Measurements from ENCODE around the gene PTPRN2. TPM values are rescaled to one million over a fixed set of nuclear protein-coding genes. Genes with fewer than 3 reads are reported as not detected.

PTPRN2 gene
- polyA plus RNA-seq, 2 donors = 0.37 to 0.40 TPM

DNA sequence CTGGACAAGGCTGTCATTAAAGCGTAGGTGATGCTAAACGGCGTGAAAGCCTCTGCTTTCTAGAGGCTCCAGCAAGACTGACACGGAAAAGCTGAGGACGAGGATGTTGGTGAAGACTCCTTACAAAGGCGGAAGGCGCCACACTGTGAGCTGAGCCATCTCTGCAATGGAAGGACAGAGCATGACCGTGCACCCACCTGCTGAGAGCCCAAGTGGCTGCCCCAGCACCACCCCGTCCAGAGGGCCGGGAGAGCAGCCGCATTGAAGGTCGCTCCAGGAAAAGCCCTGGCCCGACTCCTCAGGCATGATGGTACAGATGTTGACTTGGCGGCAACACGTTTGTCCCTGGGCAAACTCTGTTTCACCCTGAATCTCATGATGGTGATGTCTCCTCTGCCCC, 758.1 kb downstream of the PTPRN2 start:
- WGBS, 2 donors = 86 to 90% methylated on average over 15 of the region's 15 CpGs
- H3K4me3 ChIP-seq (ENCODE audit: low read depth in 1 of 2, low read length in 2 of 2) = no peak overlapping the region
- no peaks in the 10 kb centered on the region for H3K27me3 ChIP-seq (ENCODE audit: control insufficient read depth in 1 of 2, insufficient read depth in 2 of 2, low read length in 2 of 2)
- no peaks in the 10 kb centered on the region for H3K36me3 ChIP-seq (ENCODE audit: control insufficient read depth in 2 of 2, insufficient read depth in 2 of 2, low read length in 1 of 2)
- no peaks in the 10 kb centered on the region for H3K9me3 ChIP-seq (ENCODE audit: control insufficient read depth in 2 of 2, insufficient read depth in 1 of 2, low read depth in 1 of 2, low read length in 1 of 2)
- no peaks in the 10 kb centered on the region for H3K4me1 ChIP-seq (ENCODE audit: control insufficient read depth in 2 of 2, insufficient read depth in 2 of 2, low read length in 1 of 2)
- no peak overlapping the region for H3K27ac ChIP-seq (ENCODE audit: low read depth in 2 of 2, low read length in 1 of 2)

DNA sequence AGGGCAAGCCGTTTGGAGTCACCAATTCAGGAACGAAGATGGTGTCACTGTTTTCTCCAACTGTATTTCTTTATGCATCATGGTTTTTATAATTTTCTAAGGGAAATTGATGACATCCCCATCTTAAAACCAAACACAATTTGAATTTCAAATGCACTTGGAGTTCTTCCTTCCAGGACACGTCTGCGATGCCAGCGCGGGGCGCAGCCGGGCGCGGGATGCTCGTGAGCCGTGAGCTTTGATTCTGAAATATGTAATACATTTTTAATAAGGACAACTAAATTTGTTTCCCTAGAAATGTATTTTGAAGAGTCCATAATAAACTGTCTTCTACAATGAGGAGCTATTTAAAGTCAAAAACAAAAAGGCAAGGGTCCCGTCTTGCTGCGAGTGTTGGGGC, 758.7 kb downstream of the PTPRN2 start:
- no peaks in the 10 kb centered on the region for H3K36me3 ChIP-seq (ENCODE audit: control insufficient read depth in 2 of 2, insufficient read depth in 2 of 2, low read length in 1 of 2)
- H3K27ac ChIP-seq (ENCODE audit: low read depth in 2 of 2, low read length in 1 of 2) = no peak overlapping the region
- H3K4me3 ChIP-seq (ENCODE audit: low read depth in 1 of 2, low read length in 2 of 2) = no peak overlapping the region
- no peaks in the 10 kb centered on the region for H3K27me3 ChIP-seq (ENCODE audit: control insufficient read depth in 1 of 2, insufficient read depth in 2 of 2, low read length in 2 of 2)
- no peaks in the 10 kb centered on the region for H3K4me1 ChIP-seq (ENCODE audit: control insufficient read depth in 2 of 2, insufficient read depth in 2 of 2, low read length in 1 of 2)
- 94 to 95% methylated on average over 14 of the region's 14 CpGs for WGBS, 2 donors
- no peaks in the 10 kb centered on the region for H3K9me3 ChIP-seq (ENCODE audit: control insufficient read depth in 2 of 2, insufficient read depth in 1 of 2, low read depth in 1 of 2, low read length in 1 of 2)

DNA sequence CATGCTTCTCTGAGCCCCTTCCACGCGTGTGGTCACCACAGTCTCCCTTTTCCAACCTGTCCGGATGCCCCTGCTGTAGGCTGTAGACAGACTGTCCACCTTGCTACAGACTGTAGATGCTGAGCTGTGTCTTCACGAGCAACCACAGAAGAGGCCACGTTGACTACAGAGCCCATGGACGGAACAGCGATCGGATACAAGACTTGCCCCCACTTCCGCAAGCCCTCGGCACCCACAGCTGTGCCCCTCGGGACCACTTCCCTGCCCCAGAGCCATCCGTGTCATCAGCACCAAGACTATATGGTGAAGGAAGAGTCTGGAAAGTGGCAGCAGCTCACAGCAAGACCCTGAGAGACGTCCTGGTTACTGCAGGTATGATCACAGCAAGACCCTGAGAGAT, 759.4 kb downstream of the PTPRN2 start:
- no peaks in the 10 kb centered on the region for H3K4me1 ChIP-seq (ENCODE audit: control insufficient read depth in 2 of 2, insufficient read depth in 2 of 2, low read length in 1 of 2)
- no peak overlapping the region for H3K27ac ChIP-seq (ENCODE audit: low read depth in 2 of 2, low read length in 1 of 2)
- WGBS, 2 donors = 91% methylated on average over 13 of the region's 13 CpGs
- H3K4me3 ChIP-seq (ENCODE audit: low read depth in 1 of 2, low read length in 2 of 2) = no peak overlapping the region
- no peaks in the 10 kb centered on the region for H3K36me3 ChIP-seq (ENCODE audit: control insufficient read depth in 2 of 2, insufficient read depth in 2 of 2, low read length in 1 of 2)
- no peaks in the 10 kb centered on the region for H3K9me3 ChIP-seq (ENCODE audit: control insufficient read depth in 2 of 2, insufficient read depth in 1 of 2, low read depth in 1 of 2, low read length in 1 of 2)
- no peaks in the 10 kb centered on the region for H3K27me3 ChIP-seq (ENCODE audit: control insufficient read depth in 1 of 2, insufficient read depth in 2 of 2, low read length in 2 of 2)

DNA sequence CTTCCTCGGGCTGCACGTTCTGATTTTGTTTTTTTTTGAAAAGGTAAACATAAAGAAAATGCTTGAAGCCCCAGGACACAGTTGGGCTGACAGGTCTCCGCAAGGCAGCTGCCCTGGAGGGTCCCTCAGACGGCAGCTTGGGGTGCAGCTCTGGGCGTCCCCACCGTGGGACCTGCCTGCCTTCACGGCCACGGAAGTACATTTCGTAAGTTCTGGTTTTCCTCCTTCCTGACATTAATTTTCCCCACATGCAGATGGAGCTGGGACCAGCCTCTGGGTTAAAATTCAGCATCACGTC, 759.8 kb downstream of the PTPRN2 start:
- Histone ChIP-seq H3K27ac (ENCODE audit: low read depth in 2 of 2, low read length in 1 of 2) (no peak overlapping the region), H3K9me3 (ENCODE audit: control insufficient read depth in 2 of 2, insufficient read depth in 1 of 2, low read depth in 1 of 2, low read length in 1 of 2) (no peaks in the 10 kb centered on the region), H3K27me3 (ENCODE audit: control insufficient read depth in 1 of 2, insufficient read depth in 2 of 2, low read length in 2 of 2) (no peaks in the 10 kb centered on the region), H3K4me3 (ENCODE audit: low read depth in 1 of 2, low read length in 2 of 2) (no peak overlapping the region), H3K4me1 (ENCODE audit: control insufficient read depth in 2 of 2, insufficient read depth in 2 of 2, low read length in 1 of 2) (no peaks in the 10 kb centered on the region), H3K36me3 (ENCODE audit: control insufficient read depth in 2 of 2, insufficient read depth in 2 of 2, low read length in 1 of 2) (no peaks in the 10 kb centered on the region)
- WGBS, 2 donors = 78 to 79% methylated on average over 10 of the region's 10 CpGs

DNA sequence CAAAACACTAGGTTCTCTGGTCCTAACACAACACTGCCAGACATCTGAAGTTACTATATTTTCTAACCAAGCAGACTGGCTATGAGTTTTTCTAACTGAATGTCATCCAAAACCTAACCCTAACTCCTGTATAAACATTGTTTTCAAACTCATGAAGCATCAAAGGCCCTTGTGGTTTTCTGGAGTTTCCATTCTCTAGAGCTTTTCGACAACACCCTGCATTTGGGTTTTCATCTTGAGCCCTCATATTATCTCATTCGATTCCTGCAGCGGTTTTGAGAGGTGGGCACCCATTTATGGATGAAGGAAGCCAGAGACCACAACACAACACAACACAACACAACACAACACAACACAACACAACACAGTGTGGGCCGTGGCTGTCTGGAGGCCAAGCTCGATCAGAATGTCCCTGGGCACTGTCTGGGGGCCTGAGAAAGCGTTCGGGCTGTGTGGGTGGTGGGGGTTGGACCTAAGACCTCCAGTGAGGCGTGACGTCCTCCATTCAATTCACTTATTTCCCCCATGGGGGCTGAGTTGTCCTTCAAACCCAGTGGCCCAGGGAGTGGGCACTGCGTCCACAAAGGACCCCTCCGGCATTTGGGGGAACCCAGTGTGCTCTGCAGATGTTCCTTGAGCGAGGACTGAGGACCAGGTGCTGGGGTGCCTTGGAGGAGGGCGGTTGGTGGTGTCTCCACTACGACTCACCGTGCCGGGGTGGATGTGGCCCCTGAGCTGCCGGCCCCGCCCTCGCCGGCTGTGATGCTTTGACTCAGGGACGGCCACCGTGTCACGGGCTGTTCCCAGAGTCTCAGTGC, 760.4 kb downstream of the PTPRN2 start:
- WGBS, 2 donors = 82 to 86% methylated on average over 23 of the region's 23 CpGs
- Histone ChIP-seq H3K27me3 (ENCODE audit: control insufficient read depth in 1 of 2, insufficient read depth in 2 of 2, low read length in 2 of 2) (no peaks in the 10 kb centered on the region), H3K9me3 (ENCODE audit: control insufficient read depth in 2 of 2, insufficient read depth in 1 of 2, low read depth in 1 of 2, low read length in 1 of 2) (no peaks in the 10 kb centered on the region), H3K36me3 (ENCODE audit: control insufficient read depth in 2 of 2, insufficient read depth in 2 of 2, low read length in 1 of 2) (no peaks in the 10 kb centered on the region), H3K4me1 (ENCODE audit: control insufficient read depth in 2 of 2, insufficient read depth in 2 of 2, low read length in 1 of 2) (no peaks in the 10 kb centered on the region), H3K4me3 (ENCODE audit: low read depth in 1 of 2, low read length in 2 of 2) (no peak overlapping the region), H3K27ac (ENCODE audit: low read depth in 2 of 2, low read length in 1 of 2) (no peak overlapping the region)

DNA sequence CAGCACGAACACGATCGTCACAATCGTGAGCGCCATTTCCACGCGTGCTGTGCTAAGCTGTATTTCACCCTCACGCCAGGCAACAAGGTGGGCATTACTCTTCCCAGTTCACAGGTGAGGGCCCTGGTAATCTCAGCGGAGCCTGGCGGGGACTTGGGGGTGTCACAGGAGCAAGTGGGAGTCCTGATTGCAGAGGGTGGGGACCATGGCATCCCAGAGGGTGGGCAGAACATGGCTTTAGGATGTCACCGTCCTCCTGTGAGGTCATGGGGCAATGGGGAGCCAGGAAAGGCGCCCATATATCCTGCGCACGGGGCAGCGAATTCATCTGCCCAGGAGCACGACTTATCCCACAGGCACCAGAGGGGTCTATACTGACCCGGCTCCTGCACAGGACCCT, 761.1 kb downstream of the PTPRN2 start:
- H3K27me3 ChIP-seq (ENCODE audit: control insufficient read depth in 1 of 2, insufficient read depth in 2 of 2, low read length in 2 of 2) = no peaks in the 10 kb centered on the region
- H3K36me3 ChIP-seq (ENCODE audit: control insufficient read depth in 2 of 2, insufficient read depth in 2 of 2, low read length in 1 of 2) = no peaks in the 10 kb centered on the region
- 96% methylated on average over 17 of the region's 17 CpGs for WGBS, 2 donors
- H3K9me3 ChIP-seq (ENCODE audit: control insufficient read depth in 2 of 2, insufficient read depth in 1 of 2, low read depth in 1 of 2, low read length in 1 of 2) = no peaks in the 10 kb centered on the region
- no peak overlapping the region for H3K27ac ChIP-seq (ENCODE audit: low read depth in 2 of 2, low read length in 1 of 2)
- no peaks in the 10 kb centered on the region for H3K4me1 ChIP-seq (ENCODE audit: control insufficient read depth in 2 of 2, insufficient read depth in 2 of 2, low read length in 1 of 2)
- no peak overlapping the region for H3K4me3 ChIP-seq (ENCODE audit: low read depth in 1 of 2, low read length in 2 of 2)

DNA sequence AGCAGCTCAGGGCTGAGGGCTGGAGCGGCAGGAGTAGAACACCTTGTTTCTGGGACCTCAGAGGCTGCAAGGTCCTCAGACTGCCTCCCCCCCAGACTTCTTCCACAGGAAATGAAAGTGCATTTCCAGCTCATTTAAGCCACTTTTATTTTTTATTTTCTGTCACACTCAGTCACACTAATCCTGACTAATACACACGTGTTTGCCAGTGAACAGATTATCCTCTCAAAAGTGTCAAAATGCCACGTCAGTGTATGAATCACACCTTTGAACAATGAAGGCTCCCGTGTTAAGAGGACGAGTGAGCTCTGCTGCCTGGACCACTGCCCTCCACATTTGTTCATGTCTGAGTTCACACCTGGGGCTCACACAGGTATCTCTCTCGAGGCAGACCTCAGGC, 762.3 kb downstream of the PTPRN2 start:
- peaks cover 0 to 1% of the 10 kb centered on the region in 2 donors for H3K9me3 ChIP-seq (ENCODE audit: control insufficient read depth in 2 of 2, insufficient read depth in 1 of 2, low read depth in 1 of 2, low read length in 1 of 2)
- no peaks in the 10 kb centered on the region for H3K27me3 ChIP-seq (ENCODE audit: control insufficient read depth in 1 of 2, insufficient read depth in 2 of 2, low read length in 2 of 2)
- no peak overlapping the region for H3K27ac ChIP-seq (ENCODE audit: low read depth in 2 of 2, low read length in 1 of 2)
- H3K4me1 ChIP-seq (ENCODE audit: control insufficient read depth in 2 of 2, insufficient read depth in 2 of 2, low read length in 1 of 2) = no peaks in the 10 kb centered on the region
- H3K4me3 ChIP-seq (ENCODE audit: low read depth in 1 of 2, low read length in 2 of 2) = no peak overlapping the region
- no peaks in the 10 kb centered on the region for H3K36me3 ChIP-seq (ENCODE audit: control insufficient read depth in 2 of 2, insufficient read depth in 2 of 2, low read length in 1 of 2)
- 37 to 57% methylated on average over 6 of the region's 6 CpGs for WGBS, 2 donors

DNA sequence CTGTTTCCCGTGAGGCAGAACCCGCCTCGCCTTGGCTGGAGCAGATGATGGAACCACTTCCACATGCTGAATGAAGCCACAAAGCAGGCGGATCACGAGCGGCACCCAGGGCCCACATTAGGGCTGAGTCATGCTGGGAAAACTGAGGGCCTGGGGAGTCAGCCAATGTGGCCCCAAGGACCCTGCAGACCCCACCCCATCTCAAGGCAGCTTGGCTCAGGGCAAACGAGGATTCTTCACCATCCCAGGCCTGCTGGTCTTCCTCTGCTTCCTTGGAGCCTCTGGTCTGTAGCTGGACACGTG, 762.9 kb downstream of the PTPRN2 start:
- Histone ChIP-seq H3K4me3 (ENCODE audit: low read depth in 1 of 2, low read length in 2 of 2) (no peak overlapping the region), H3K27me3 (ENCODE audit: control insufficient read depth in 1 of 2, insufficient read depth in 2 of 2, low read length in 2 of 2) (no peaks in the 10 kb centered on the region), H3K9me3 (ENCODE audit: control insufficient read depth in 2 of 2, insufficient read depth in 1 of 2, low read depth in 1 of 2, low read length in 1 of 2) (peaks cover 0 to 7% of the 10 kb centered on the region in 2 donors), H3K36me3 (ENCODE audit: control insufficient read depth in 2 of 2, insufficient read depth in 2 of 2, low read length in 1 of 2) (no peaks in the 10 kb centered on the region), H3K4me1 (ENCODE audit: control insufficient read depth in 2 of 2, insufficient read depth in 2 of 2, low read length in 1 of 2) (no peaks in the 10 kb centered on the region), H3K27ac (ENCODE audit: low read depth in 2 of 2, low read length in 1 of 2) (no peak overlapping the region)
- 87 to 88% methylated on average over 8 of the region's 8 CpGs for WGBS, 2 donors

DNA sequence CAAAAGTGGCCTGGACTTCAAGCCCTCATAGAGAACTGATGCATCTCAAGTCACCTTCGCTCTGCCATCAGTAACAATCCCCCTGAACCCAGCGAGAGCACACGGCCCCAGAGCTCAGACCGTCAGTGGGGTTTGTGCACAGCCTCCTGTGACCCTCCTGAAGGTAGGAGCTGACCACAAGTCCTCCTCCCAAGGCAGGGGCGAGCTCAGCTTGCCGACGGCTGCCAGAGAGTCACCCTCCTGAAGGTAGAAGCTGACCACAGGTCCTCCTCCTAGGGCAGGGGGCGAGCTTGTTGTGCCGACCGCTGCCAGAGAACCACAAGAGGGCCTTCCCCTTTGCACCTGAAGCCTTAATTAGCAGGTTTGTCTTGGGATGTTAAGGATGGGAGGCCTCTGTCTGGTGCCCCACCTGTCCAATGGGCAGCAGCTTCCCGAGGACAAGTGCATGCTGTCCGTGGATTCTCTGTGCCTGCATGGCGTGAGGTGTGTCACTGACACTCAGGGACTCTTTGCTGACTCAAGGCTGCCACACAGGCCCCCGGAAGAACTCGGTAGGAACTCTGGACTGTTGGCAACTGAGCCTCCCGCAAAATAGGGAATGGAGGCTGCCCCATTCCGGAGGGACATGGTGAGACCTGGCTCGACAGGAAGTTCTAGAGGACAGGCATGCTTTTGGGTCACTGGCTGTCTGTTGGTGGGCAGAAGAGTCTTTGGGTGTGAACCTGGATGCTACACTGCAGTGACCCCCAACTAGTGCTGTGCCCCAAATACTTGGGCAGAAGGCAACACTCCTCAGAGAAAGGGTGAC, 763.4 kb downstream of the PTPRN2 start:
- Histone ChIP-seq H3K9me3 (ENCODE audit: control insufficient read depth in 2 of 2, insufficient read depth in 1 of 2, low read depth in 1 of 2, low read length in 1 of 2) (peaks cover 0 to 8% of the 10 kb centered on the region in 2 donors), H3K4me3 (ENCODE audit: low read depth in 1 of 2, low read length in 2 of 2) (no peak overlapping the region), H3K27me3 (ENCODE audit: control insufficient read depth in 1 of 2, insufficient read depth in 2 of 2, low read length in 2 of 2) (no peaks in the 10 kb centered on the region), H3K36me3 (ENCODE audit: control insufficient read depth in 2 of 2, insufficient read depth in 2 of 2, low read length in 1 of 2) (no peaks in the 10 kb centered on the region), H3K27ac (ENCODE audit: low read depth in 2 of 2, low read length in 1 of 2) (no peak overlapping the region), H3K4me1 (ENCODE audit: control insufficient read depth in 2 of 2, insufficient read depth in 2 of 2, low read length in 1 of 2) (no peaks in the 10 kb centered on the region)
- WGBS, 2 donors = 89 to 90% methylated on average over 18 of the region's 18 CpGs

DNA sequence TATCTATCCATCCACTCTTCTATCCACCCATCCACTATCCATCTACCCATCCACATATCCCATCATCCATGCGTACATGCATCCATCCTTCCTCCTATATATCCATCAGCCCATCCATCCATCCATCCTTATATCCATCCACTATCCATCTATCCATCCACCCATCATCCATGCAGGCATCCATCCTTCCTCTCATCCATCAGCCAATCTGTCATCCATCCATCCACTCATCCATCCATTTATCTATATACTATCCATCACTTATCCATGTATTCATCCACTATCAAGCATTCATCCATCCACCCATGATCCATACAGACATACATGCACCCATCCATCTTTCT, 765.0 kb downstream of the PTPRN2 start:
- no peak overlapping the region for H3K27ac ChIP-seq (ENCODE audit: low read depth in 2 of 2, low read length in 1 of 2)
- 89 to 96% methylated on average over 1 of the region's 1 CpG for WGBS, 2 donors
- H3K9me3 ChIP-seq (ENCODE audit: control insufficient read depth in 2 of 2, insufficient read depth in 1 of 2, low read depth in 1 of 2, low read length in 1 of 2) = peaks cover 0 to 8% of the 10 kb centered on the region in 2 donors
- H3K4me3 ChIP-seq (ENCODE audit: low read depth in 1 of 2, low read length in 2 of 2) = no peak overlapping the region
- H3K4me1 ChIP-seq (ENCODE audit: control insufficient read depth in 2 of 2, insufficient read depth in 2 of 2, low read length in 1 of 2) = no peaks in the 10 kb centered on the region
- no peaks in the 10 kb centered on the region for H3K36me3 ChIP-seq (ENCODE audit: control insufficient read depth in 2 of 2, insufficient read depth in 2 of 2, low read length in 1 of 2)
- H3K27me3 ChIP-seq (ENCODE audit: control insufficient read depth in 1 of 2, insufficient read depth in 2 of 2, low read length in 2 of 2) = no peaks in the 10 kb centered on the region
